Endothelial cell of umbilical vein (primary cell): ENCODE data around the gene RNF43. TPM values are rescaled to one million over a fixed set of nuclear protein-coding genes. Genes with fewer than 3 reads are reported as not detected.

Experiments used
- BruUV-seq: library from RNA; stranded (reverse); fragments of 400-500 nt; replicated peaks from 2 replicates; lab custom pipeline; 2021; lab: Mats Ljungman, UMichigan
- CTCF ChIA-PET: fragments of 300-600, 350-600 bp; sonication (Branson Sonifier 250); formaldehyde crosslinking; loops from one replicate; lab custom pipeline; 2021; ENCODE audit warnings: antibody characterized with exemption, inconsistent platforms; lab: Charles Lee
- POLR2A ChIA-PET: fragments of 300-600, 350-600 bp; sonication (Branson Sonifier 250); formaldehyde crosslinking; loops from one replicate; lab custom pipeline; 2021; ENCODE audit warnings: antibody characterized with exemption, inconsistent platforms; lab: Charles Lee
- DNase-seq: peaks from one replicate; pipeline ENCODE4 v3.0.0-alpha.2; 2011; ENCODE audit warnings: low read depth, low spot score
- FAIRE-seq: peaks from 2 replicates; lab custom pipeline; 2011; peaks lifted over from hg19 to GRCh38; lab: Jason Lieb, UNC
- H2AFZ ChIP-seq: 2 replicates; pipeline ENCODE4 v1.6.0; 2012; ENCODE audit warnings: low read depth, low read length, control low read depth, inconsistent platforms
- H3K27ac ChIP-seq: 2 replicates; pipeline ENCODE4 v1.5.1; 2011; ENCODE audit warnings: low read depth, mild to moderate bottlenecking, control low read depth, low read length, moderate library complexity; ENCODE audit not compliant: insufficient read depth
- H3K27me3 ChIP-seq, 2 experiments: 2 replicates each; pipeline versions ENCODE4 v1.6.0 to v1.6.1; 2011; ENCODE audit warnings: low read length in 2 of 2, mixed read lengths in 1 of 2; ENCODE audit not compliant: control insufficient read depth in 2 of 2, insufficient read depth in 2 of 2
- H3K36me3 ChIP-seq, 2 experiments: 2 replicates in 1 of 2; 3 replicates in 1 of 2; pipeline ENCODE4 v1.5.1; 2011; ENCODE audit warnings: low read length in 2 of 2, mild to moderate bottlenecking in 1 of 2, moderate library complexity in 1 of 2; ENCODE audit not compliant: control insufficient read depth in 2 of 2, insufficient read depth in 2 of 2; ENCODE audit errors: extremely low read depth in 1 of 2
- H3K4me1 ChIP-seq: 3 replicates; pipeline ENCODE4 v1.5.1; 2011; ENCODE audit warnings: mild to moderate bottlenecking, low read length; ENCODE audit not compliant: control insufficient read depth, insufficient read depth; ENCODE audit errors: extremely low read depth
- H3K4me2 ChIP-seq: 2 replicates; pipeline ENCODE4 v1.6.1; 2011; ENCODE audit warnings: low read length, control low read depth, mixed read lengths; ENCODE audit not compliant: insufficient read depth
- H3K4me3 ChIP-seq, 3 experiments: fragments of 200-600 bp in 1 of 3; sonication (generic), shearing (Covaris generic) in 1 of 3; replicated peaks in 1 of 3; 2 replicates each; pipeline ENCODE4 v1.5.1; 2011 to 2016; ENCODE audit warnings: control low read depth in 3 of 3, low read length in 3 of 3, mild to moderate bottlenecking in 2 of 3, inconsistent platforms in 1 of 3, low read depth in 1 of 3, moderate library complexity in 1 of 3; ENCODE audit not compliant: insufficient read depth in 1 of 3
- H3K79me2 ChIP-seq: 2 replicates; pipeline ENCODE4 v1.6.0; 2012; ENCODE audit warnings: low read length, inconsistent platforms; ENCODE audit not compliant: control insufficient read depth, insufficient read depth
- H3K9ac ChIP-seq: replicated peaks from 2 replicates; pipeline ENCODE3; 2011; ENCODE audit warnings: low read length, control low read depth; ENCODE audit not compliant: insufficient read depth; ENCODE audit errors: extremely low read depth
- H3K9me1 ChIP-seq: replicated peaks from 3 replicates; pipeline ENCODE4 v1.6.0; 2011; ENCODE audit warnings: mild to moderate bottlenecking, low read length; ENCODE audit not compliant: control insufficient read depth, insufficient read depth; ENCODE audit errors: extremely low read depth
- H3K9me3 ChIP-seq: replicated peaks from 2 replicates; pipeline ENCODE4 v1.5.1; 2012; ENCODE audit warnings: low read length, inconsistent platforms; ENCODE audit not compliant: control insufficient read depth, insufficient read depth
- H4K20me1 ChIP-seq: replicated peaks from 2 replicates; pipeline ENCODE3; 2011; ENCODE audit warnings: mild to moderate bottlenecking, low read length; ENCODE audit not compliant: control insufficient read depth, insufficient read depth; ENCODE audit errors: extremely low read depth
- EZH2 ChIP-seq: IDR thresholded peaks from 2 replicates; pipeline ENCODE4 v1.6.1; 2012; ENCODE audit warnings: borderline replicate concordance, low read depth, mild to moderate bottlenecking, moderate library complexity, low read length, inconsistent platforms; ENCODE audit not compliant: severe bottlenecking
- FOS ChIP-seq: IDR thresholded peaks from 2 replicates; pipeline ENCODE4 v1.6.1; 2011; ENCODE audit warnings: mild to moderate bottlenecking, low read length, moderate library complexity, borderline replicate concordance; ENCODE audit not compliant: insufficient read depth
- GATA2 ChIP-seq: IDR thresholded peaks from 2 replicates; pipeline ENCODE4 v1.7.0; 2011; ENCODE audit warnings: low read depth, mild to moderate bottlenecking, moderate library complexity, mixed read lengths, low read length; ENCODE audit not compliant: insufficient read length, insufficient read depth
- JUN ChIP-seq: IDR thresholded peaks from 2 replicates; pipeline ENCODE4 v1.6.1; 2011; ENCODE audit warnings: borderline replicate concordance, low read depth; ENCODE audit not compliant: insufficient read length, insufficient read depth
- MYC ChIP-seq: IDR thresholded peaks from one replicate; pipeline ENCODE4 v1.6.1; 2011; ENCODE audit warnings: mild to moderate bottlenecking, low read depth, low read length
- POLR2A ChIP-seq: IDR thresholded peaks from 2 replicates; pipeline ENCODE4 v1.6.1; 2012; ENCODE audit warnings: low read depth, mild to moderate bottlenecking, control low read depth, low read length
- POLR2AphosphoS5 ChIP-seq: IDR thresholded peaks from 2 replicates; pipeline ENCODE4 v1.6.1; 2012; ENCODE audit warnings: low read depth, mild to moderate bottlenecking, control low read depth, low read length, moderate library complexity; ENCODE audit not compliant: insufficient read depth
- dilution Hi-C: fragments of 300-500 bp; cut with MboI; formaldehyde crosslinking; loops from one replicate; pipeline ENCODE4 v1.15.0; 2019; ENCODE audit warnings: low sequenced_read_pairs; ENCODE audit not compliant: extremely low pct_ligation_motif_present
- intact Hi-C: fragments of 100-400 bp; cut with micrococcal nuclease; formaldehyde crosslinking; loops from one replicate; pipeline ENCODE4 v1.10.0; 2022
- polyA plus RNA-seq, 4 experiments: library from polyadenylated mRNA; depleted of rRNA in 3 of 4; stranded (reverse) in 3 of 4; unstranded in 1 of 4; fragments of >200 nt; gene quantifications; 2 replicates each; pipeline versions ENCODE4 v1.2.1 to v1.2.3, GENCODE V29; 2011 to 2012; ENCODE audit warnings: missing spikeins in 1 of 4
- total RNA-seq: library from RNA; stranded (reverse); gene quantifications from 2 replicates; pipeline ENCODE4 v1.2.3, GENCODE V29; 2021
- TF ChIP-seq, protein P1 (sequence below): IDR thresholded peaks from 2 replicates; pipeline ENCODE4 v1.6.1; 2011; ENCODE audit not compliant: insufficient read depth, insufficient read length
- TF ChIP-seq, protein P2 (sequence below), 2 donors: IDR thresholded peaks; 1 replicate in 1 of 2; 2 replicates in 1 of 2; pipeline ENCODE4 v1.5.1; 2011; ENCODE audit warnings: low read length in 2 of 2, mild to moderate bottlenecking in 2 of 2, moderate library complexity in 2 of 2, control low read depth in 1 of 2, inconsistent platforms in 1 of 2, low read depth in 1 of 2; ENCODE audit not compliant: insufficient read depth in 1 of 2; ENCODE audit errors: extremely low read depth in 1 of 2

RNF43 gene
- total and polyA plus RNA-seq, 2 donors (not counting 3 experiments of a cell fraction or from before 2014, with no cell fraction given) = not detected

DNA sequence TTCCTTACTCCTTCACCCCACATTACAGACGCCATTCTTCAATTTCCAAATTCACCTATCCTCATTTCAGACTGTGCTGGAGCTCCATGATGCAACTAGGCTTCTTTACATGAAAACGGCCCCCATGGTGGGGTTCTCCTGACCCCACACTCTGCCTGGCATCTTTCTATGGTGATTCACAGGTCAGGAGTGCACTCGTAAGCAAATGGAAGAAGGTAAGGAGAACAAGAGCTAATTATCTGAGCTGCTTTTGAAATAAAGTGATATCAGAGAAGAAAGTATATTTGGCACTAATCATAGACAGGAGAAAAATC lies 37.9 kb downstream of the RNF43 start:
- no peak overlapping the region for H3K27ac ChIP-seq
- H3K9ac ChIP-seq = no peak overlapping the region
- no peaks in the 10 kb centered on the region for H3K9me1 ChIP-seq
- DNase-seq (no peak), FAIRE-seq (no peak)
- no TSS peak for BruUV-seq
- dilution Hi-C loops (no loop called here), intact Hi-C loops (no loop called here)
- H3K79me2 ChIP-seq = no peaks in the 10 kb centered on the region
- no peak overlapping the region for H2AFZ ChIP-seq
- no peaks in the 10 kb centered on the region for H3K36me3 ChIP-seq
- H3K9me3 ChIP-seq = no peaks in the 10 kb centered on the region
- ChIA-PET POLR2A (no interaction called here), CTCF (interaction anchor here (1.3 to 2.0 kb wide), 3 partner anchors 10 to 129 kb away, joined by 3 to 4 read pairs (median 4); no protein-coding TSS in a partner anchor)
- TF ChIP-seq, protein P1, sequence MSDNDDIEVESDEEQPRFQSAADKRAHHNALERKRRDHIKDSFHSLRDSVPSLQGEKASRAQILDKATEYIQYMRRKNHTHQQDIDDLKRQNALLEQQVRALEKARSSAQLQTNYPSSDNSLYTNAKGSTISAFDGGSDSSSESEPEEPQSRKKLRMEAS = no peak
- TF ChIP-seq FOS = no peak
- TF ChIP-seq EZH2 = no peak
- TF ChIP-seq MYC = no peak
- TF ChIP-seq, protein P2, sequence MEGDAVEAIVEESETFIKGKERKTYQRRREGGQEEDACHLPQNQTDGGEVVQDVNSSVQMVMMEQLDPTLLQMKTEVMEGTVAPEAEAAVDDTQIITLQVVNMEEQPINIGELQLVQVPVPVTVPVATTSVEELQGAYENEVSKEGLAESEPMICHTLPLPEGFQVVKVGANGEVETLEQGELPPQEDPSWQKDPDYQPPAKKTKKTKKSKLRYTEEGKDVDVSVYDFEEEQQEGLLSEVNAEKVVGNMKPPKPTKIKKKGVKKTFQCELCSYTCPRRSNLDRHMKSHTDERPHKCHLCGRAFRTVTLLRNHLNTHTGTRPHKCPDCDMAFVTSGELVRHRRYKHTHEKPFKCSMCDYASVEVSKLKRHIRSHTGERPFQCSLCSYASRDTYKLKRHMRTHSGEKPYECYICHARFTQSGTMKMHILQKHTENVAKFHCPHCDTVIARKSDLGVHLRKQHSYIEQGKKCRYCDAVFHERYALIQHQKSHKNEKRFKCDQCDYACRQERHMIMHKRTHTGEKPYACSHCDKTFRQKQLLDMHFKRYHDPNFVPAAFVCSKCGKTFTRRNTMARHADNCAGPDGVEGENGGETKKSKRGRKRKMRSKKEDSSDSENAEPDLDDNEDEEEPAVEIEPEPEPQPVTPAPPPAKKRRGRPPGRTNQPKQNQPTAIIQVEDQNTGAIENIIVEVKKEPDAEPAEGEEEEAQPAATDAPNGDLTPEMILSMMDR (IDR thresholded peaks at IDR 0.05; ENCODE audit: extremely low read depth in 1 of 2, insufficient read depth in 1 of 2, low read depth in 1 of 2, low read length in 2 of 2) = no peak
- no peak for TF ChIP-seq JUN
- no peak for TF ChIP-seq GATA2
- TF ChIP-seq POLR2A = no peak
- TF ChIP-seq POLR2AphosphoS5 = no peak
- H3K4me2 ChIP-seq = no peak overlapping the region
- no peak overlapping the region for H3K4me3 ChIP-seq
- no peaks in the 10 kb centered on the region for H3K4me1 ChIP-seq
- peaks cover 9 to 12% of the 10 kb centered on the region in 2 experiments for H3K27me3 ChIP-seq
- H4K20me1 ChIP-seq = no peaks in the 10 kb centered on the region
